Thoracic aorta (tissue), 2 donors: ENCODE data around the gene ZBTB39. TPM values are rescaled to one million over a fixed set of nuclear protein-coding genes. Genes with fewer than 3 reads are reported as not detected.

Experiments used
- ATAC-seq: fragments of 150-250 bp; one replicate; pipeline ENCODE4 v1.8.0; 2017; ENCODE audit warnings: low read depth; ENCODE audit not compliant: insufficient number of reproducible peaks, low FRiP score
- DNase-seq: peaks from one replicate; pipeline ENCODE4 v3.0.0-alpha.2; 2020; ENCODE audit warnings: low spot score
- H3K27ac ChIP-seq, 2 donors: fragments of 200-600 bp; sonication (generic); 1 replicate in 1 of 2; 2 replicates in 1 of 2; pipeline ENCODE4 v1.5.1; 2016; ENCODE audit warnings: mild to moderate bottlenecking in 2 of 2, moderate library complexity in 2 of 2
- H3K27me3 ChIP-seq: fragments of 200-600 bp; sonication (generic); replicated peaks from 2 replicates; pipeline ENCODE4 v1.6.0; 2016; ENCODE audit warnings: mild to moderate bottlenecking; ENCODE audit not compliant: insufficient read depth
- H3K36me3 ChIP-seq: fragments of 200-600 bp; sonication (generic); one replicate; pipeline ENCODE4 v1.5.1; 2016
- H3K4me1 ChIP-seq, 2 donors: fragments of 200-600 bp; sonication (generic); 1 replicate in 1 of 2; 2 replicates in 1 of 2; pipeline versions ENCODE4 v1.5.1 to v1.6.0; 2016; ENCODE audit warnings: low read depth in 2 of 2, mild to moderate bottlenecking in 1 of 2; ENCODE audit not compliant: control insufficient read depth in 1 of 2
- H3K4me3 ChIP-seq: fragments of 200-600 bp; sonication (generic); 2 replicates; pipeline ENCODE4 v1.5.1; 2016; ENCODE audit warnings: mild to moderate bottlenecking
- H3K9me3 ChIP-seq: fragments of 200-600 bp; sonication (generic); 2 replicates; pipeline ENCODE4 v1.5.1; 2016
- CTCF ChIP-seq: fragments of 200-600 bp; sonication (generic); IDR thresholded peaks from one replicate; pipeline ENCODE4 v1.5.1; 2019; ENCODE audit warnings: antibody characterized with exemption
- total RNA-seq, 2 donors: library from RNA; depleted of rRNA; stranded (reverse); fragments of >200 nt; gene quantifications; one replicate each; pipeline versions ENCODE4 v1.1.0 to v1.2.3, GENCODE V29; 2016

The ZBTB39 gene
- total RNA-seq, 2 donors from 2014 or later, result 3.1 to 8.3 TPM

GRCh38 chr12:57040211-57040610, 33.9 kb upstream of the ZBTB39 start:
- Histone ChIP-seq H3K4me3 (no peak overlapping the region), H3K27ac (no peak overlapping the region), H3K4me1 (no peaks in the 10 kb centered on the region), H3K36me3 (no peaks in the 10 kb centered on the region), H3K27me3 (no peaks in the 10 kb centered on the region), H3K9me3 (no peaks in the 10 kb centered on the region)
- TF ChIP-seq CTCF, result no peak
- DNase-seq (no peak), ATAC-seq (no peak)

- Histone ChIP-seq H3K4me3 (no peak overlapping the region), H3K4me1 (no peaks in the 10 kb centered on the region), H3K27ac (no peak overlapping the region), H3K9me3 (no peaks in the 10 kb centered on the region), H3K27me3 (no peaks in the 10 kb centered on the region), H3K36me3 (no peaks in the 10 kb centered on the region)
- DNase-seq, result no peak
- no peak for TF ChIP-seq CTCF
- ATAC-seq, result no peak
These were observed 32.9 kb upstream of the ZBTB39 start for GRCh38 chr12:57039016-57039798.

GRCh38 chr12:57037264-57037663, 30.9 kb upstream of the ZBTB39 start:
- ATAC-seq (no peak), DNase-seq (no peak)
- H3K9me3 ChIP-seq, result no peaks in the 10 kb centered on the region
- H3K4me1 ChIP-seq, result no peaks in the 10 kb centered on the region
- no peaks in the 10 kb centered on the region for H3K36me3 ChIP-seq
- H3K27ac ChIP-seq, result no peak overlapping the region
- no peak overlapping the region for H3K4me3 ChIP-seq
- no peaks in the 10 kb centered on the region for H3K27me3 ChIP-seq
- no peak for TF ChIP-seq CTCF

- H3K4me1 ChIP-seq, result no peaks in the 10 kb centered on the region
- no peak overlapping the region for H3K4me3 ChIP-seq
- DNase-seq (no peak), ATAC-seq (no peak)
- TF ChIP-seq CTCF, result no peak
- no peaks in the 10 kb centered on the region for H3K27me3 ChIP-seq
- H3K36me3 ChIP-seq, result no peaks in the 10 kb centered on the region
- H3K27ac ChIP-seq, result no peak overlapping the region
- no peaks in the 10 kb centered on the region for H3K9me3 ChIP-seq
These were observed 27.1 kb upstream of the ZBTB39 start for GRCh38 chr12:57033431-57033830.

GRCh38 chr12:57031789-57032188, 25.4 kb upstream of the ZBTB39 start:
- no peaks in the 10 kb centered on the region for H3K36me3 ChIP-seq
- no peaks in the 10 kb centered on the region for H3K9me3 ChIP-seq
- no peaks in the 10 kb centered on the region for H3K27me3 ChIP-seq
- no peak for DNase-seq
- no peak for ATAC-seq
- no peak overlapping the region for H3K4me3 ChIP-seq
- no peak for TF ChIP-seq CTCF
- no peaks in the 10 kb centered on the region for H3K4me1 ChIP-seq
- H3K27ac ChIP-seq, result no peak overlapping the region
